SU-DHL-6 (cell line): ENCODE results near the gene CD180.
"Not testable (repeated sequence)": the region's sequence is repeated elsewhere in the genome, so short reads cannot be mapped to it uniquely, and the experiment has no call there.

Experiments
- H2AFZ ChIP-seq: fragments of 200-600 bp; sonication (generic); 2 replicates; pipeline ENCODE4 v1.6.1; 2014; ENCODE audit warnings: low read depth, mild to moderate bottlenecking, moderate library complexity, mixed read lengths, antibody characterized with exemption, low read length; ENCODE audit not compliant: severe bottlenecking
- H3F3A ChIP-seq: fragments of 200-600 bp; shearing (Covaris generic); 2 replicates; pipeline ENCODE4 v1.6.0; 2016; ENCODE audit warnings: antibody characterized with exemption, mild to moderate bottlenecking; ENCODE audit not compliant: insufficient read depth
- H3K27ac ChIP-seq: fragments of 200-600 bp; sonication (generic); 2 replicates; pipeline ENCODE4 v1.5.1; 2016; ENCODE audit warnings: low read depth, mild to moderate bottlenecking, low read length, moderate library complexity, mixed read lengths
- H3K27me3 ChIP-seq: fragments of 200-600 bp; sonication (generic), shearing (Covaris generic); 2 replicates; pipeline ENCODE4 v1.6.0; 2014; ENCODE audit warnings: mild to moderate bottlenecking, low read length
- H3K36me3 ChIP-seq: fragments of 200-600 bp; sonication (generic); 2 replicates; pipeline ENCODE4 v1.6.1; 2014; ENCODE audit warnings: mild to moderate bottlenecking, low read length, mixed read lengths
- H3K4me2 ChIP-seq: fragments of 300-600, 200-600 bp; shearing (Covaris generic), sonication (generic); 2 replicates; pipeline ENCODE4 v1.6.0; 2014; ENCODE audit warnings: low read length, low read depth, mild to moderate bottlenecking; ENCODE audit not compliant: poor library complexity, severe bottlenecking
- H3K4me3 ChIP-seq: fragments of 200-600 bp; sonication (generic); 2 replicates; pipeline ENCODE4 v1.5.1; 2014; ENCODE audit warnings: antibody characterized with exemption, low read length, mild to moderate bottlenecking, mixed read lengths; ENCODE audit not compliant: insufficient read depth, poor library complexity, severe bottlenecking
- H3K79me2 ChIP-seq: fragments of 200-600 bp; sonication (generic); 2 replicates; pipeline ENCODE4 v1.6.1; 2014; ENCODE audit warnings: mild to moderate bottlenecking, low read length, moderate library complexity; ENCODE audit not compliant: insufficient read depth
- H3K9ac ChIP-seq: fragments of 200-600 bp; sonication (generic); 2 replicates; pipeline ENCODE4 v1.7.0; 2014; ENCODE audit warnings: mild to moderate bottlenecking, low read length
- H3K9me2 ChIP-seq: fragments of 200-600 bp; sonication (generic); replicated peaks from 2 replicates; pipeline ENCODE4 v1.6.1; 2014; ENCODE audit warnings: low read length; ENCODE audit not compliant: insufficient read depth
- H3K9me3 ChIP-seq: fragments of 200-600 bp; sonication (generic); 2 replicates; pipeline ENCODE4 v1.6.1; 2014; ENCODE audit warnings: low read length, mixed read lengths; ENCODE audit not compliant: insufficient read depth
- H4K20me1 ChIP-seq: fragments of 200-600 bp; sonication (generic); 2 replicates; pipeline ENCODE4 v1.6.1; 2014; ENCODE audit warnings: low read depth, mild to moderate bottlenecking, antibody characterized with exemption, low read length, moderate library complexity, mixed read lengths
- CTCF ChIP-seq: fragments of 200-600 bp; sonication (generic); IDR thresholded peaks from one replicate; pipeline ENCODE4 v1.5.1; 2017; ENCODE audit warnings: antibody characterized with exemption, mild to moderate bottlenecking, low read length, moderate library complexity; ENCODE audit not compliant: insufficient read depth, poor library complexity, severe bottlenecking
- EZH2phosphoT487 ChIP-seq: fragments of 200-600 bp; sonication (generic), shearing (Covaris generic); conservative IDR thresholded peaks from 2 replicates; pipeline ENCODE4 v1.6.1; 2018; ENCODE audit warnings: mild to moderate bottlenecking, antibody characterized with exemption, low read length, moderate library complexity, mixed read lengths

CD180 gene

GRCh38 chr5:67178085-67178484, 18.5 kb downstream of the CD180 start:
- H3K36me3 ChIP-seq: no peaks in the 10 kb centered on the region; the same call in 1 of the 2 replicates
- no peak overlapping the region for H2AFZ ChIP-seq
- TF ChIP-seq EZH2phosphoT487: no peak
- TF ChIP-seq CTCF: no peak
- H3K9ac ChIP-seq: no peak overlapping the region
- H3K4me3 ChIP-seq: no peak overlapping the region
- no peaks in the 10 kb centered on the region for H3K27me3 ChIP-seq
- no peak overlapping the region for H3K4me2 ChIP-seq
- no peaks in the 10 kb centered on the region for H4K20me1 ChIP-seq
- no peaks in the 10 kb centered on the region for H3K9me2 ChIP-seq
- no peaks in the 10 kb centered on the region for H3F3A ChIP-seq
- no peak overlapping the region for H3K27ac ChIP-seq
- peaks cover 7% of the 10 kb centered on the region; the same call in 1 of the 2 replicates for H3K9me3 ChIP-seq
- H3K79me2 ChIP-seq: no peaks in the 10 kb centered on the region

GRCh38 chr5:67176936-67177335, 19.7 kb downstream of the CD180 start:
- Histone ChIP-seq H3F3A (no peaks in the 10 kb centered on the region), H3K36me3 (no peaks in the 10 kb centered on the region; the same call in 1 of the 2 replicates), H2AFZ (no peak overlapping the region), H3K9ac (no peak overlapping the region), H3K4me3 (no peak overlapping the region), H3K79me2 (no peaks in the 10 kb centered on the region), H3K27me3 (no peaks in the 10 kb centered on the region), H3K4me2 (no peak overlapping the region), H4K20me1 (no peaks in the 10 kb centered on the region), H3K9me2 (no peaks in the 10 kb centered on the region), H3K9me3 (peaks cover 7% of the 10 kb centered on the region; the same call in 1 of the 2 replicates), H3K27ac (no peak overlapping the region)
- TF ChIP-seq EZH2phosphoT487 (no peak), CTCF (no peak)

GRCh38 chr5:67173959-67174358, 22.6 kb downstream of the CD180 start:
- Histone ChIP-seq H3F3A (no peaks in the 10 kb centered on the region), H3K27ac (no peak overlapping the region), H3K9me3 (peaks cover 7% of the 10 kb centered on the region; the same call in 1 of the 2 replicates), H3K9ac (no peak overlapping the region), H3K79me2 (no peaks in the 10 kb centered on the region), H3K27me3 (no peaks in the 10 kb centered on the region), H3K9me2 (no peaks in the 10 kb centered on the region), H3K4me3 (no peak overlapping the region), H3K36me3 (no peaks in the 10 kb centered on the region; the same call in 1 of the 2 replicates), H4K20me1 (no peaks in the 10 kb centered on the region), H3K4me2 (no peak overlapping the region), H2AFZ (no peak overlapping the region)
- TF ChIP-seq CTCF: no peak
- TF ChIP-seq EZH2phosphoT487: no peak

- H3K27ac ChIP-seq, H3K36me3 ChIP-seq, H2AFZ ChIP-seq, H3F3A ChIP-seq, H3K27me3 ChIP-seq, H3K4me3 ChIP-seq, H3K9ac ChIP-seq, H3K79me2 ChIP-seq, H4K20me1 ChIP-seq, H3K4me2 ChIP-seq, H3K9me3 ChIP-seq, H3K9me2 ChIP-seq: not testable (repeated sequence)
Measured at GRCh38 chr5:67173351-67173750, 23.2 kb downstream of the CD180 start.
